Endothelial cell of umbilical vein (primary cell): ENCODE results near the gene CLRN1. TPM values are rescaled to one million over a fixed set of nuclear protein-coding genes. Genes with fewer than 3 reads are reported as not detected.

Source experiments
- BruUV-seq: library from RNA; stranded (reverse); fragments of 400-500 nt; replicated peaks from 2 replicates; lab custom pipeline; 2021; lab: Mats Ljungman, UMichigan
- CTCF ChIA-PET: fragments of 300-600, 350-600 bp; sonication (Branson Sonifier 250); formaldehyde crosslinking; loops from one replicate; lab custom pipeline; 2021; ENCODE audit warnings: antibody characterized with exemption, inconsistent platforms; lab: Charles Lee
- POLR2A ChIA-PET: fragments of 300-600, 350-600 bp; sonication (Branson Sonifier 250); formaldehyde crosslinking; loops from one replicate; lab custom pipeline; 2021; ENCODE audit warnings: antibody characterized with exemption, inconsistent platforms; lab: Charles Lee
- DNase-seq: peaks from one replicate; pipeline ENCODE4 v3.0.0-alpha.2; 2011; ENCODE audit warnings: low read depth, low spot score
- FAIRE-seq: peaks from 2 replicates; lab custom pipeline; 2011; peaks lifted over from hg19 to GRCh38; lab: Jason Lieb, UNC
- H2AFZ ChIP-seq: 2 replicates; pipeline ENCODE4 v1.6.0; 2012; ENCODE audit warnings: low read depth, low read length, control low read depth, inconsistent platforms
- H3K27ac ChIP-seq: 2 replicates; pipeline ENCODE4 v1.5.1; 2011; ENCODE audit warnings: low read depth, mild to moderate bottlenecking, control low read depth, low read length, moderate library complexity; ENCODE audit not compliant: insufficient read depth
- H3K27me3 ChIP-seq, 2 experiments: 2 replicates each; pipeline versions ENCODE4 v1.6.0 to v1.6.1; 2011; ENCODE audit warnings: low read length in 2 of 2, mixed read lengths in 1 of 2; ENCODE audit not compliant: control insufficient read depth in 2 of 2, insufficient read depth in 2 of 2
- H3K36me3 ChIP-seq, 2 experiments: 2 replicates in 1 of 2; 3 replicates in 1 of 2; pipeline ENCODE4 v1.5.1; 2011; ENCODE audit warnings: low read length in 2 of 2, mild to moderate bottlenecking in 1 of 2, moderate library complexity in 1 of 2; ENCODE audit not compliant: control insufficient read depth in 2 of 2, insufficient read depth in 2 of 2; ENCODE audit errors: extremely low read depth in 1 of 2
- H3K4me1 ChIP-seq: 3 replicates; pipeline ENCODE4 v1.5.1; 2011; ENCODE audit warnings: mild to moderate bottlenecking, low read length; ENCODE audit not compliant: control insufficient read depth, insufficient read depth; ENCODE audit errors: extremely low read depth
- H3K4me2 ChIP-seq: 2 replicates; pipeline ENCODE4 v1.6.1; 2011; ENCODE audit warnings: low read length, control low read depth, mixed read lengths; ENCODE audit not compliant: insufficient read depth
- H3K4me3 ChIP-seq, 3 experiments: fragments of 200-600 bp in 1 of 3; sonication (generic), shearing (Covaris generic) in 1 of 3; replicated peaks in 1 of 3; 2 replicates each; pipeline ENCODE4 v1.5.1; 2011 to 2016; ENCODE audit warnings: control low read depth in 3 of 3, low read length in 3 of 3, mild to moderate bottlenecking in 2 of 3, inconsistent platforms in 1 of 3, low read depth in 1 of 3, moderate library complexity in 1 of 3; ENCODE audit not compliant: insufficient read depth in 1 of 3
- H3K79me2 ChIP-seq: 2 replicates; pipeline ENCODE4 v1.6.0; 2012; ENCODE audit warnings: low read length, inconsistent platforms; ENCODE audit not compliant: control insufficient read depth, insufficient read depth
- H3K9ac ChIP-seq: replicated peaks from 2 replicates; pipeline ENCODE3; 2011; ENCODE audit warnings: low read length, control low read depth; ENCODE audit not compliant: insufficient read depth; ENCODE audit errors: extremely low read depth
- H3K9me1 ChIP-seq: replicated peaks from 3 replicates; pipeline ENCODE4 v1.6.0; 2011; ENCODE audit warnings: mild to moderate bottlenecking, low read length; ENCODE audit not compliant: control insufficient read depth, insufficient read depth; ENCODE audit errors: extremely low read depth
- H3K9me3 ChIP-seq: replicated peaks from 2 replicates; pipeline ENCODE4 v1.5.1; 2012; ENCODE audit warnings: low read length, inconsistent platforms; ENCODE audit not compliant: control insufficient read depth, insufficient read depth
- H4K20me1 ChIP-seq: replicated peaks from 2 replicates; pipeline ENCODE3; 2011; ENCODE audit warnings: mild to moderate bottlenecking, low read length; ENCODE audit not compliant: control insufficient read depth, insufficient read depth; ENCODE audit errors: extremely low read depth
- EZH2 ChIP-seq: IDR thresholded peaks from 2 replicates; pipeline ENCODE4 v1.6.1; 2012; ENCODE audit warnings: borderline replicate concordance, low read depth, mild to moderate bottlenecking, moderate library complexity, low read length, inconsistent platforms; ENCODE audit not compliant: severe bottlenecking
- FOS ChIP-seq: IDR thresholded peaks from 2 replicates; pipeline ENCODE4 v1.6.1; 2011; ENCODE audit warnings: mild to moderate bottlenecking, low read length, moderate library complexity, borderline replicate concordance; ENCODE audit not compliant: insufficient read depth
- GATA2 ChIP-seq: IDR thresholded peaks from 2 replicates; pipeline ENCODE4 v1.7.0; 2011; ENCODE audit warnings: low read depth, mild to moderate bottlenecking, moderate library complexity, mixed read lengths, low read length; ENCODE audit not compliant: insufficient read length, insufficient read depth
- JUN ChIP-seq: IDR thresholded peaks from 2 replicates; pipeline ENCODE4 v1.6.1; 2011; ENCODE audit warnings: borderline replicate concordance, low read depth; ENCODE audit not compliant: insufficient read length, insufficient read depth
- MYC ChIP-seq: IDR thresholded peaks from one replicate; pipeline ENCODE4 v1.6.1; 2011; ENCODE audit warnings: mild to moderate bottlenecking, low read depth, low read length
- POLR2A ChIP-seq: IDR thresholded peaks from 2 replicates; pipeline ENCODE4 v1.6.1; 2012; ENCODE audit warnings: low read depth, mild to moderate bottlenecking, control low read depth, low read length
- POLR2AphosphoS5 ChIP-seq: IDR thresholded peaks from 2 replicates; pipeline ENCODE4 v1.6.1; 2012; ENCODE audit warnings: low read depth, mild to moderate bottlenecking, control low read depth, low read length, moderate library complexity; ENCODE audit not compliant: insufficient read depth
- dilution Hi-C: fragments of 300-500 bp; cut with MboI; formaldehyde crosslinking; loops from one replicate; pipeline ENCODE4 v1.15.0; 2019; ENCODE audit warnings: low sequenced_read_pairs; ENCODE audit not compliant: extremely low pct_ligation_motif_present
- intact Hi-C: fragments of 100-400 bp; cut with micrococcal nuclease; formaldehyde crosslinking; loops from one replicate; pipeline ENCODE4 v1.10.0; 2022
- polyA plus RNA-seq, 4 experiments: library from polyadenylated mRNA; depleted of rRNA in 3 of 4; stranded (reverse) in 3 of 4; unstranded in 1 of 4; fragments of >200 nt; gene quantifications; 2 replicates each; pipeline versions ENCODE4 v1.2.1 to v1.2.3, GENCODE V29; 2011 to 2012; ENCODE audit warnings: missing spikeins in 1 of 4
- total RNA-seq: library from RNA; stranded (reverse); gene quantifications from 2 replicates; pipeline ENCODE4 v1.2.3, GENCODE V29; 2021
- TF ChIP-seq, protein P1 (sequence below), 2 donors: IDR thresholded peaks; 1 replicate in 1 of 2; 2 replicates in 1 of 2; pipeline ENCODE4 v1.5.1; 2011; ENCODE audit warnings: low read length in 2 of 2, mild to moderate bottlenecking in 2 of 2, moderate library complexity in 2 of 2, control low read depth in 1 of 2, inconsistent platforms in 1 of 2, low read depth in 1 of 2; ENCODE audit not compliant: insufficient read depth in 1 of 2; ENCODE audit errors: extremely low read depth in 1 of 2
- TF ChIP-seq, protein P2 (sequence below): IDR thresholded peaks from 2 replicates; pipeline ENCODE4 v1.6.1; 2011; ENCODE audit not compliant: insufficient read depth, insufficient read length

CLRN1 gene
- total and polyA plus RNA-seq, 2 donors (not counting 3 experiments of a cell fraction or from before 2014, with no cell fraction given), result not detected

DNA sequence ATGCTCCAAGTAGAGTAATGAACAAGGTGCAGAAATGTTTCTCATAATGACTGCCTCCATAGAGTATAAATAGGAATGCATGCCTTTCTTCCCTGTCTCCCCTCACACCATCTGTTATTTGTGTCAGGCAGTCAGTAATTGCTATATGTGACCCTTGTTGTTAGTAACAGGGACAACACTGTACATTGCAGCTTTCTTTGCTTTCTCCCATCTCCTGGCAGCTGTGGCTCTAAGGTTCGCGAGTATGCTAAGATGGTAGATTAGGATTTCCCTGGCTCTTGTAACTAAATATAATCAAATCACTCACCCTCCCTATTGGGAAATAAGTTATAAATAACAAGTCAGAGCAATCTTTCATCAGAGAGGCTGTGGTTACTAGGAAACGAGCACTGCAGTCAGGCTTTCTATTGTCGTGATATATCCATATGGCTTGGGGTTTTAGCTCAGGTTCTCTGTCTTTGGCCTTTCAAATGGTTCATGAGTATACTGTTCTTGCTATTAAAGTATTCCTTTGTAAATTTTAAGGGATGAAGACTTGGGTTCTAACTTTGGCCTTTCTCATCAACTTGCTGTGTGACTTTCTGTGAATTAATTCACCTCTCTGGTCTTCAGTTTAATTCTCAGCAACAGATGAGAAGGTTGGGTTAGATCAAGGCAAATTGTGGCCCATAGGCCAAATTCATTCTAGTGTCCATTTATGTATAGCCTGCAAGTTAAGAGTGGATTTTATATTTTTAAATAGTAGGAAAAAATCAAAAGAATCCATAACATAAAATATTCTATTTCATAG is 59.2 kb downstream of the CLRN1 start:
- Histone ChIP-seq H3K36me3 (no peaks in the 10 kb centered on the region), H3K9me1 (no peaks in the 10 kb centered on the region), H3K9me3 (no peaks in the 10 kb centered on the region), H3K4me2 (no peak overlapping the region), H3K4me1 (no peaks in the 10 kb centered on the region), H2AFZ (no peak overlapping the region), H3K9ac (no peak overlapping the region), H3K27me3 (peaks cover 5 to 7% of the 10 kb centered on the region in 2 experiments), H3K4me3 (no peak overlapping the region), H3K79me2 (no peaks in the 10 kb centered on the region), H4K20me1 (no peaks in the 10 kb centered on the region), H3K27ac (no peak overlapping the region)
- dilution Hi-C loops (no loop called here), intact Hi-C loops (no loop called here)
- POLR2A ChIA-PET, result no interaction called here
- BruUV-seq, result no TSS peak
- no peak for DNase-seq
- CTCF ChIA-PET, result interaction anchor here (1.5 kb wide), 1 partner anchor 10 kb away, joined by 6 read pairs; no protein-coding TSS in a partner anchor
- no peak for FAIRE-seq
- TF ChIP-seq GATA2, result no peak
- no peak for TF ChIP-seq POLR2A
- TF ChIP-seq POLR2AphosphoS5, result no peak
- TF ChIP-seq FOS, result no peak
- no peak for TF ChIP-seq JUN
- TF ChIP-seq, protein P1, sequence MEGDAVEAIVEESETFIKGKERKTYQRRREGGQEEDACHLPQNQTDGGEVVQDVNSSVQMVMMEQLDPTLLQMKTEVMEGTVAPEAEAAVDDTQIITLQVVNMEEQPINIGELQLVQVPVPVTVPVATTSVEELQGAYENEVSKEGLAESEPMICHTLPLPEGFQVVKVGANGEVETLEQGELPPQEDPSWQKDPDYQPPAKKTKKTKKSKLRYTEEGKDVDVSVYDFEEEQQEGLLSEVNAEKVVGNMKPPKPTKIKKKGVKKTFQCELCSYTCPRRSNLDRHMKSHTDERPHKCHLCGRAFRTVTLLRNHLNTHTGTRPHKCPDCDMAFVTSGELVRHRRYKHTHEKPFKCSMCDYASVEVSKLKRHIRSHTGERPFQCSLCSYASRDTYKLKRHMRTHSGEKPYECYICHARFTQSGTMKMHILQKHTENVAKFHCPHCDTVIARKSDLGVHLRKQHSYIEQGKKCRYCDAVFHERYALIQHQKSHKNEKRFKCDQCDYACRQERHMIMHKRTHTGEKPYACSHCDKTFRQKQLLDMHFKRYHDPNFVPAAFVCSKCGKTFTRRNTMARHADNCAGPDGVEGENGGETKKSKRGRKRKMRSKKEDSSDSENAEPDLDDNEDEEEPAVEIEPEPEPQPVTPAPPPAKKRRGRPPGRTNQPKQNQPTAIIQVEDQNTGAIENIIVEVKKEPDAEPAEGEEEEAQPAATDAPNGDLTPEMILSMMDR (IDR thresholded peaks at IDR 0.05; ENCODE audit: extremely low read depth in 1 of 2, insufficient read depth in 1 of 2, low read depth in 1 of 2, low read length in 2 of 2), result no peak
- TF ChIP-seq, protein P2, sequence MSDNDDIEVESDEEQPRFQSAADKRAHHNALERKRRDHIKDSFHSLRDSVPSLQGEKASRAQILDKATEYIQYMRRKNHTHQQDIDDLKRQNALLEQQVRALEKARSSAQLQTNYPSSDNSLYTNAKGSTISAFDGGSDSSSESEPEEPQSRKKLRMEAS, result no peak
- no peak for TF ChIP-seq MYC
- TF ChIP-seq EZH2, result no peak
